GM23338 (cell line): ENCODE results near the gene ASPHD2.

ENCODE experiments used
- CREB1 ChIP-seq: fragments of 250-450 bp; sonication (Bioruptor Pico); IDR thresholded peaks from 2 replicates; pipeline ENCODE4 v1.5.0; 2020; ENCODE audit warnings: low read depth, mild to moderate bottlenecking, moderate library complexity
- CTCF ChIP-seq, 2 experiments: fragments of 200-600 bp in 1 of 2; sonication (generic) in 1 of 2; conservative IDR thresholded peaks; 2 replicates each; pipeline versions ENCODE4 v1.5.1 to v1.6.1; 2016 to 2017; ENCODE audit warnings: antibody characterized with exemption in 2 of 2, low read depth in 2 of 2, mild to moderate bottlenecking in 2 of 2, moderate library complexity in 1 of 2
- EZH2 ChIP-seq: fragments of 200-600 bp; sonication (generic); IDR thresholded peaks from one replicate; pipeline ENCODE4 v1.8.0; 2017; ENCODE audit warnings: antibody characterized with exemption, mild to moderate bottlenecking, low read depth; ENCODE audit not compliant: unreplicated experiment
- EZH2phosphoT487 ChIP-seq: fragments of 200-600 bp; sonication (generic); IDR thresholded peaks from one replicate; pipeline ENCODE4 v1.8.1; 2018; ENCODE audit warnings: antibody characterized with exemption; ENCODE audit not compliant: unreplicated experiment
- NANOG ChIP-seq: IDR thresholded peaks from 2 replicates; pipeline ENCODE4 v1.6.1; 2016; ENCODE audit warnings: antibody characterized with exemption, borderline replicate concordance
- POLR2AphosphoS5 ChIP-seq: IDR thresholded peaks from 2 replicates; pipeline ENCODE4 v1.6.1; 2016; ENCODE audit warnings: antibody characterized with exemption, low read depth
- REST ChIP-seq: IDR thresholded peaks from one replicate; pipeline ENCODE4 v1.6.1; 2018; ENCODE audit warnings: antibody characterized with exemption; ENCODE audit not compliant: unreplicated experiment
- STAT1 ChIP-seq: IDR thresholded peaks from one replicate; pipeline ENCODE4 v1.6.1; 2016; ENCODE audit warnings: antibody characterized with exemption; ENCODE audit not compliant: unreplicated experiment
- ZNF114 ChIP-seq: fragments of 250-450 bp; sonication (Bioruptor Pico); IDR thresholded peaks from 2 replicates; pipeline ENCODE4 v1.5.0; 2020; ENCODE audit warnings: mild to moderate bottlenecking, moderate library complexity
- TF ChIP-seq, protein P1 (sequence below): IDR thresholded peaks from 2 replicates; pipeline ENCODE4 v1.6.1; 2016; ENCODE audit warnings: antibody characterized with exemption
- TF ChIP-seq, protein P2 (sequence below): fragments of 250-450 bp; sonication (Bioruptor Pico); IDR thresholded peaks from 2 replicates; pipeline ENCODE4 v1.5.0; 2020; ENCODE audit warnings: mild to moderate bottlenecking, moderate library complexity

DNA sequence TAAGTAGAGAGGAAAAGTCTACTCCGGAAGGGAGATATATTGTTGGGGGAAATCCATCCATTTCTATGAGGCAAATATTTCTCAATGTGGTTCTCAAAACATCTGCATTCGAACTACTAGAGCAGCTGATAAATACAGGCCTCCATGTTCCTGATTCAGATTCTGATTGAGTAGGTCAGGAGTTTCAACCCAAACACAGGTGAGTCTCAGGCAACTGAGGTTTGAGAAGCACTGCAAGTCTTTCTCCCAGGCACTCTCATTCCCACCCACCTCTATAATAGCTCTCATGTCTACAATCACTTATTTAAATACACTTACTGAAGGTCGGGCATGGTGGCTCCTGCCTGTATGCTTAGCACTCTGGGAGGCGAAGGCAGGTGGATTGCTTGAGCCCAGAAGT, 14.7 kb upstream of the ASPHD2 start:
- no peak for TF ChIP-seq CTCF (conservative IDR thresholded peaks at IDR 0.05; ENCODE audit: low read depth in 2 of 2)
- no peak for TF ChIP-seq POLR2AphosphoS5
- TF ChIP-seq EZH2, result no peak
- TF ChIP-seq REST, result no peak
- TF ChIP-seq EZH2phosphoT487, result no peak
- no peak for TF ChIP-seq CREB1 (CRISPR knock-in tag)
- TF ChIP-seq, protein P1, sequence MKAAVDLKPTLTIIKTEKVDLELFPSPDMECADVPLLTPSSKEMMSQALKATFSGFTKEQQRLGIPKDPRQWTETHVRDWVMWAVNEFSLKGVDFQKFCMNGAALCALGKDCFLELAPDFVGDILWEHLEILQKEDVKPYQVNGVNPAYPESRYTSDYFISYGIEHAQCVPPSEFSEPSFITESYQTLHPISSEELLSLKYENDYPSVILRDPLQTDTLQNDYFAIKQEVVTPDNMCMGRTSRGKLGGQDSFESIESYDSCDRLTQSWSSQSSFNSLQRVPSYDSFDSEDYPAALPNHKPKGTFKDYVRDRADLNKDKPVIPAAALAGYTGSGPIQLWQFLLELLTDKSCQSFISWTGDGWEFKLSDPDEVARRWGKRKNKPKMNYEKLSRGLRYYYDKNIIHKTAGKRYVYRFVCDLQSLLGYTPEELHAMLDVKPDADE, result no peak
- no peak for TF ChIP-seq ZNF114
- no peak for TF ChIP-seq NANOG
- no peak for TF ChIP-seq STAT1
- TF ChIP-seq, protein P2, sequence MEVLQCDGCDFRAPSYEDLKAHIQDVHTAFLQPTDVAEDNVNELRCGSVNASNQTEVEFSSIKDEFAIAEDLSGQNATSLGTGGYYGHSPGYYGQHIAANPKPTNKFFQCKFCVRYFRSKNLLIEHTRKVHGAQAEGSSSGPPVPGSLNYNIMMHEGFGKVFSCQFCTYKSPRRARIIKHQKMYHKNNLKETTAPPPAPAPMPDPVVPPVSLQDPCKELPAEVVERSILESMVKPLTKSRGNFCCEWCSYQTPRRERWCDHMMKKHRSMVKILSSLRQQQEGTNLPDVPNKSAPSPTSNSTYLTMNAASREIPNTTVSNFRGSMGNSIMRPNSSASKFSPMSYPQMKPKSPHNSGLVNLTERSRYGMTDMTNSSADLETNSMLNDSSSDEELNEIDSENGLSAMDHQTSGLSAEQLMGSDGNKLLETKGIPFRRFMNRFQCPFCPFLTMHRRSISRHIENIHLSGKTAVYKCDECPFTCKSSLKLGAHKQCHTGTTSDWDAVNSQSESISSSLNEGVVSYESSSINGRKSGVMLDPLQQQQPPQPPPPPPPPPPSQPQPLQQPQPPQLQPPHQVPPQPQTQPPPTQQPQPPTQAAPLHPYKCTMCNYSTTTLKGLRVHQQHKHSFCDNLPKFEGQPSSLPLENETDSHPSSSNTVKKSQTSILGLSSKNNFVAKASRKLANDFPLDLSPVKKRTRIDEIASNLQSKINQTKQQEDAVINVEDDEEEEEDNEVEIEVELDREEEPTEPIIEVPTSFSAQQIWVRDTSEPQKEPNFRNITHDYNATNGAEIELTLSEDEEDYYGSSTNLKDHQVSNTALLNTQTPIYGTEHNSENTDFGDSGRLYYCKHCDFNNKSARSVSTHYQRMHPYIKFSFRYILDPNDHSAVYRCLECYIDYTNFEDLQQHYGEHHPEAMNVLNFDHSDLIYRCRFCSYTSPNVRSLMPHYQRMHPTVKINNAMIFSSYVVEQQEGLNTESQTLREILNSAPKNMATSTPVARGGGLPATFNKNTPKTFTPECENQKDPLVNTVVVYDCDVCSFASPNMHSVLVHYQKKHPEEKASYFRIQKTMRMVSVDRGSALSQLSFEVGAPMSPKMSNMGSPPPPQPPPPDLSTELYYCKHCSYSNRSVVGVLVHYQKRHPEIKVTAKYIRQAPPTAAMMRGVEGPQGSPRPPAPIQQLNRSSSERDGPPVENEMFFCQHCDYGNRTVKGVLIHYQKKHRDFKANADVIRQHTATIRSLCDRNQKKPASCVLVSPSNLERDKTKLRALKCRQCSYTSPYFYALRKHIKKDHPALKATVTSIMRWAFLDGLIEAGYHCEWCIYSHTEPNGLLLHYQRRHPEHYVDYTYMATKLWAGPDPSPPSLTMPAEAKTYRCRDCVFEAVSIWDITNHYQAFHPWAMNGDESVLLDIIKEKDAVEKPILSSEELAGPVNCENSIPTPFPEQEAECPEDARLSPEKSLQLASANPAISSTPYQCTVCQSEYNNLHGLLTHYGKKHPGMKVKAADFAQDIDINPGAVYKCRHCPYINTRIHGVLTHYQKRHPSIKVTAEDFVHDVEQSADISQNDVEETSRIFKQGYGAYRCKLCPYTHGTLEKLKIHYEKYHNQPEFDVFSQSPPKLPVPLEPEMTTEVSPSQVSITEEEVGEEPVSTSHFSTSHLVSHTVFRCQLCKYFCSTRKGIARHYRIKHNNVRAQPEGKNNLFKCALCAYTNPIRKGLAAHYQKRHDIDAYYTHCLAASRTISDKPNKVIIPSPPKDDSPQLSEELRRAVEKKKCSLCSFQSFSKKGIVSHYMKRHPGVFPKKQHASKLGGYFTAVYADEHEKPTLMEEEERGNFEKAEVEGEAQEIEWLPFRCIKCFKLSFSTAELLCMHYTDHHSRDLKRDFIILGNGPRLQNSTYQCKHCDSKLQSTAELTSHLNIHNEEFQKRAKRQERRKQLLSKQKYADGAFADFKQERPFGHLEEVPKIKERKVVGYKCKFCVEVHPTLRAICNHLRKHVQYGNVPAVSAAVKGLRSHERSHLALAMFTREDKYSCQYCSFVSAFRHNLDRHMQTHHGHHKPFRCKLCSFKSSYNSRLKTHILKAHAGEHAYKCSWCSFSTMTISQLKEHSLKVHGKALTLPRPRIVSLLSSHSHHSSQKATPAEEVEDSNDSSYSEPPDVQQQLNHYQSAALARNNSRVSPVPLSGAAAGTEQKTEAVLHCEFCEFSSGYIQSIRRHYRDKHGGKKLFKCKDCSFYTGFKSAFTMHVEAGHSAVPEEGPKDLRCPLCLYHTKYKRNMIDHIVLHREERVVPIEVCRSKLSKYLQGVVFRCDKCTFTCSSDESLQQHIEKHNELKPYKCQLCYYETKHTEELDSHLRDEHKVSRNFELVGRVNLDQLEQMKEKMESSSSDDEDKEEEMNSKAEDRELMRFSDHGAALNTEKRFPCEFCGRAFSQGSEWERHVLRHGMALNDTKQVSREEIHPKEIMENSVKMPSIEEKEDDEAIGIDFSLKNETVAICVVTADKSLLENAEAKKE (CRISPR knock-in tag), result no peak
